Common myeloid progenitor, CD34-positive (primary cell): Measurements from ENCODE around the gene ZDHHC7.

Experiments
- CTCF ChIA-PET: fragments of 350-600 bp; sonication (Branson Sonifier 250); formaldehyde crosslinking; loops from one replicate; lab custom pipeline; 2021; ENCODE audit warnings: antibody characterized with exemption; lab: Charles Lee
- POLR2A ChIA-PET: fragments of 350-600 bp; sonication (Branson Sonifier 250); formaldehyde crosslinking; loops from one replicate; lab custom pipeline; 2021; ENCODE audit warnings: antibody characterized with exemption; lab: Charles Lee
- DNase-seq, 3 donors: peaks; one replicate each; pipeline versions ENCODE4 v3.0.0 to v3.0.0-alpha.2; 2013
- H3K27ac ChIP-seq, 2 experiments: 1 replicate in 1 of 2; 2 replicates in 1 of 2; pipeline ENCODE4 v1.7.0; 2013; ENCODE audit warnings: inconsistent platforms in 2 of 2, low read length in 2 of 2, mild to moderate bottlenecking in 2 of 2, low read depth in 1 of 2, moderate library complexity in 1 of 2; ENCODE audit not compliant: severe bottlenecking in 2 of 2, insufficient read depth in 1 of 2, poor library complexity in 1 of 2
- H3K27me3 ChIP-seq, 5 experiments: replicated peaks in 2 of 5; 1 replicate in 3 of 5; 2 replicates in 2 of 5; pipeline versions ENCODE4 v1.6.1 to v1.7.0; 2013; ENCODE audit warnings: low read length in 4 of 5, mild to moderate bottlenecking in 2 of 5, moderate library complexity in 2 of 5, inconsistent platforms in 1 of 5; ENCODE audit not compliant: insufficient read depth in 5 of 5, control insufficient read depth in 4 of 5
- H3K36me3 ChIP-seq, 4 experiments: 1 replicate in 2 of 4; 2 replicates in 2 of 4; pipeline versions ENCODE4 v1.6.1 to v1.7.0; 2013; ENCODE audit warnings: low read length in 3 of 4, control low read depth in 1 of 4, mild to moderate bottlenecking in 1 of 4; ENCODE audit not compliant: control insufficient read depth in 4 of 4, insufficient read depth in 4 of 4
- H3K4me1 ChIP-seq, 4 experiments: 1 replicate in 3 of 4; 2 replicates in 1 of 4; pipeline versions ENCODE4 v1.6.1 to v1.7.1; 2013; ENCODE audit warnings: low read length in 3 of 4, mild to moderate bottlenecking in 3 of 4, control low read depth in 1 of 4, inconsistent platforms in 1 of 4, moderate library complexity in 1 of 4; ENCODE audit not compliant: control insufficient read depth in 4 of 4, insufficient read depth in 4 of 4; ENCODE audit errors: control extremely low read depth in 1 of 4
- H3K4me3 ChIP-seq, 7 experiments: 1 replicate in 4 of 7; 2 replicates in 3 of 7; pipeline versions ENCODE4 v1.5.1 to v1.7.0; 2013; ENCODE audit warnings: mild to moderate bottlenecking in 7 of 7, low read length in 6 of 7, moderate library complexity in 6 of 7, inconsistent platforms in 2 of 7, low read depth in 2 of 7, control low read depth in 1 of 7; ENCODE audit not compliant: insufficient read depth in 4 of 7, control insufficient read depth in 1 of 7; ENCODE audit errors: extremely low read depth in 1 of 7
- H3K9me3 ChIP-seq, 5 experiments: 1 replicate in 4 of 5; 2 replicates in 1 of 5; pipeline versions ENCODE4 v1.6.1 to v1.7.1; 2013; ENCODE audit warnings: low read length in 4 of 5, mild to moderate bottlenecking in 2 of 5, inconsistent platforms in 1 of 5, low read depth in 1 of 5, moderate library complexity in 1 of 5; ENCODE audit not compliant: control insufficient read depth in 4 of 5, insufficient read depth in 2 of 5; ENCODE audit errors: control extremely low read depth in 1 of 5
- WGBS: methylation state at CpG from one replicate; pipeline ENCODE4 v1.1.5; 2013; ENCODE audit not compliant: insufficient coverage; 5-methylcytosine and 5-hydroxymethylcytosine counted together

Gene ZDHHC7

DNA sequence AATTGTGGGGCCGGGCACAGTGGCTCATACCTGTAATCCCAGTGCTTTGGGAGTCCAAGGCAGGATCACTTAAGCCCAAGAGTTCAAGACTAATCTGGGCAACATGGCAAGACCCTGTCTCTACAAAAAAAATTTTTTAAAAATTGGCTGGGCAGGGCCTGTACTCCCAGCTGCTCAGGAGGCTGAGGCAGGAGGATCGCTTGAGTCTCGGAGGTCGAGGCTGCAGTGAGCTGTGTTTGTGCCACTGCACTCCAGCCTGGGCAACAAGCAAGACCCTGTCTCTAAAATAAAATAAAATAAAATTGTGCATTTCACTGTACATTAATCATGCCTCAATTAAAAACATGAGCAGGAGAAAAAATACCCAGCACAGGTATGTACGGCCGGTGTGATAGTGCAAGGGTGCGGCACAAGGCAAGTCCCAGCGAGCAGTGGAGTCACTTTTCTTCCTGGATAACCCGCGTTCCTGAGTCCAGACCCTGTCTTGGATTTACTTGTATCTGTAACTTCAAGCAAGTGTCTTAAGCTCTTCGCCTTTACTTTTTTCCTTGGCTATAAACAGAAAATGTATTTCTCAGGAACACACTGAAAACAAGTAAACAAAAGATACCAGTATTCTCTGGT lies 11.4 kb downstream of the ZDHHC7 start:
- no peak for DNase-seq
- POLR2A ChIA-PET = no interaction called here
- Histone ChIP-seq H3K9me3 (no peaks in the 10 kb centered on the region), H3K27me3 (no peaks in the 10 kb centered on the region), H3K4me1 (peaks cover 0 to 23% (median 10%) of the 10 kb centered on the region in 4 experiments), H3K36me3 (peaks cover 0 to 24% (median 9%) of the 10 kb centered on the region in 4 experiments), H3K4me3 (no peak overlapping the region), H3K27ac (no peak overlapping the region)
- CTCF ChIA-PET = no interaction called here
- WGBS = 98% methylated on average over 11 of the region's 11 CpGs

DNA sequence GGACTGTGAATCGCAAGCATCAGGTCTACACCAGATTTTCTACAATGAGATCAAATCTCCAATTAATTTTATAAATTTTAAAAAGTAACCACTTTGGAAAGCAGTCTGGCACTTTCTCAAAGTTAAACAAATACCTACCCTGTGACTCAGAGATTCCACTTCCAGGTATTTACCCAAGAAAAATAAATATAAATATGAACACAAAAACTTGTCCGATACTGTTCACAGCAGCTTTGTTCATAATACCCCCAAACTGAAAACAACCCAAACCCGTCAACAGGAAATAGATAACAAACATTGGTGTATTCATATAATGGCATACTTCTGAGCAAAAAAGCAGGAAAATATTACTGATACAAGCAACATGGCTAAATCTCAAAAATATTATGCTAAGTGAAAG lies 12.1 kb downstream of the ZDHHC7 start:
- H3K27ac ChIP-seq = no peak overlapping the region
- CTCF ChIA-PET = interaction anchor here (0.6 to 1.2 kb wide), 5 partner anchors 9 to 68 kb away, joined by 3 to 5 read pairs (median 3); no protein-coding TSS in a partner anchor
- 100% methylated on average over 1 of the region's 3 CpGs for WGBS

GRCh38 chr16:84996365-84996764 lies 15.0 kb downstream of the ZDHHC7 start:
- no peak for DNase-seq
- CTCF ChIA-PET = interaction anchor here (0.6 to 1.7 kb wide), 5 partner anchors 25 to 95 kb away, joined by 3 to 5 read pairs (median 3); no protein-coding TSS in a partner anchor
- H3K27me3 ChIP-seq = no peaks in the 10 kb centered on the region
- H3K27ac ChIP-seq = no peak overlapping the region
- no peak overlapping the region for H3K4me3 ChIP-seq
- H3K9me3 ChIP-seq = no peaks in the 10 kb centered on the region
- peaks cover 0 to 4% (median 0%) of the 10 kb centered on the region in 4 experiments for H3K4me1 ChIP-seq
- POLR2A ChIA-PET = no interaction called here
- WGBS = 98% methylated on average over 10 of the region's 11 CpGs
- H3K36me3 ChIP-seq = peaks cover 6 to 42% (median 22%) of the 10 kb centered on the region in 4 experiments

More for the DNA sequence above, 12.1 kb downstream of the ZDHHC7 start:
- POLR2A ChIA-PET = no interaction called here
- Histone ChIP-seq H3K27me3 (no peaks in the 10 kb centered on the region), H3K9me3 (no peaks in the 10 kb centered on the region), H3K4me3 (no peak overlapping the region), H3K36me3 (peaks cover 3 to 31% (median 14%) of the 10 kb centered on the region in 4 experiments), H3K4me1 (peaks cover 0 to 17% (median 4%) of the 10 kb centered on the region in 4 experiments)
- no peak for DNase-seq

DNA sequence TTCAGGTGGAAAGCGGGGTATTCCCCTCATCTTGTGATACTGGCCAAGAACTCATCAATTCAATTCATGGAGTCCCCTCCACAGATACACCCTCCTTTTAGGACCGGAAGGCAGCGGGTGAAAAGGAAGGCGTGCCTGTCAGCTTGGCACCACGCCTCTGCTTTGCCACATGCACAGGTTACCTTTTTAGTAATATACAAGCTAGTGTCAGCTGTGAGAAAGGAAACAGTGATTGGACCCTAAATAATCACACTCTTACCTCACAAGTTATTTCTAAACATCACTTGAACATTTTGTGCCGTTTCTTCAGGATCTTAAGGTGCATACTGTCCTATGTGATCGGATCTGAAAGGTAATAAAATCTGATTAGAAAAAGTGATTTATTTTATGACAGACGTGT lies 15.7 kb downstream of the ZDHHC7 start:
- no peaks in the 10 kb centered on the region for H3K27me3 ChIP-seq
- WGBS = 100% methylated on average over 3 of the region's 8 CpGs
- POLR2A ChIA-PET = interaction anchor here (0.6 kb wide), 1 partner anchor 11 kb away, joined by 5 read pairs; no protein-coding TSS in a partner anchor
- DNase-seq = no peak
- peaks cover 0 to 3% (median 0%) of the 10 kb centered on the region in 4 experiments for H3K4me1 ChIP-seq
- H3K36me3 ChIP-seq = peaks cover 9 to 46% (median 24%) of the 10 kb centered on the region in 4 experiments
- no peak overlapping the region for H3K4me3 ChIP-seq
- CTCF ChIA-PET = interaction anchor here (0.9 to 1.7 kb wide), 6 partner anchors 10 to 95 kb away, joined by 3 to 5 read pairs (median 4); no protein-coding TSS in a partner anchor
- no peaks in the 10 kb centered on the region for H3K9me3 ChIP-seq
- H3K27ac ChIP-seq = no peak overlapping the region

- POLR2A ChIA-PET = no interaction called here
- Histone ChIP-seq H3K36me3 (peaks cover 15 to 57% (median 34%) of the 10 kb centered on the region in 4 experiments), H3K9me3 (no peaks in the 10 kb centered on the region), H3K4me1 (peaks cover 0 to 3% (median 0%) of the 10 kb centered on the region in 4 experiments), H3K27ac (no peak overlapping the region), H3K27me3 (no peaks in the 10 kb centered on the region), H3K4me3 (no peak overlapping the region)
- WGBS = 95% methylated on average over 8 of the region's 8 CpGs
- no peak for DNase-seq
- CTCF ChIA-PET = interaction anchor here (1.1 kb wide), 2 partner anchors 11 to 239 kb away, joined by 3 read pairs; no protein-coding TSS in a partner anchor
These were observed 17.4 kb downstream of the ZDHHC7 start for GRCh38 chr16:84993926-84994325.

DNA sequence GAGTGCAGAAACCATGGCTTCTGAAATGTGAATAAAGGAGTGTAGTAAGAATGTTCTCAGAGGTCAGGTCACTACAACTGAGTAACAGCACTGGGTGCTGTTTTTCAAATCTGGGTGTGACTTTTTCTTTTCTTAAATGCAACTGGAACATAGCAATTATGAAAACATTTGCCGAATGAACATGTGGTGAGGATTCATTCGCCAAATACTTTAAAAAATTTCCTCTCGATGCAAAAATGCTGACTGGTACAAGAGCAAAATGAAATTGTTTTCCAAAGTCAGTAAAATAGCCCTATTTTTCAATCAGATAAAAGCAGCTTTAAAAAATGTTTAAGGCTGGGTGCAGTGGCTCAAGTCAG lies 18.6 kb downstream of the ZDHHC7 start:
- no peaks in the 10 kb centered on the region for H3K9me3 ChIP-seq
- no CpG with 5 or more reads among the region's 3 CpGs for WGBS
- no peak for DNase-seq
- ChIA-PET POLR2A (no interaction called here), CTCF (interaction anchor here (1.0 to 1.4 kb wide), 2 partner anchors 9 to 21 kb away, joined by 3 to 6 read pairs; no protein-coding TSS in a partner anchor)
- H3K36me3 ChIP-seq = peaks cover 18 to 66% (median 42%) of the 10 kb centered on the region in 4 experiments
- no peak overlapping the region for H3K27ac ChIP-seq
- peaks cover 0 to 3% (median 0%) of the 10 kb centered on the region in 4 experiments for H3K4me1 ChIP-seq
- no peaks in the 10 kb centered on the region for H3K27me3 ChIP-seq
- no peak overlapping the region for H3K4me3 ChIP-seq

DNA sequence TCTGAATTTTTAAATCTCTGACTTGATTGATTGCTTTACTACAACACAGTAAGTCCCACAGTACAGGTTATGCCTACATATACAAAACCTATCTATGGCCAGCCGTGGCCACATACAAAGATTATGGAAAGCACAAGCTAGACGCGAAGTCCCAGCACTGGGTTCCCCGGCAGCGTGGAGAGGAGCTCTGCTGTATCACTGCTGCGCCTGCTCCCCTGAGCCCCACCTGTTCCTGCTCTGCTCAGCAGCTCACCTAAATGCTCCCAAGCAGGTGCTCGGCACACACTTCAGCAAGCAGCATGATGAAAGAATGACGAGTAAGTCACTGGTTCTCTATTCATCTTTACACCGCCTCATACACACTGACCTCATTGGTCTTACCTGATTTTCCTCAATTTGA lies 20.6 kb downstream of the ZDHHC7 start:
- no peak for DNase-seq
- no peaks in the 10 kb centered on the region for H3K9me3 ChIP-seq
- no peaks in the 10 kb centered on the region for H3K27me3 ChIP-seq
- peaks cover 18 to 81% (median 56%) of the 10 kb centered on the region in 4 experiments for H3K36me3 ChIP-seq
- CTCF ChIA-PET = interaction anchor here (1.0 to 2.9 kb wide), 6 partner anchors 8 to 237 kb away, joined by 3 to 9 read pairs (median 5); no protein-coding TSS in a partner anchor
- H3K4me3 ChIP-seq = no peak overlapping the region
- no peaks in the 10 kb centered on the region for H3K4me1 ChIP-seq
- H3K27ac ChIP-seq = no peak overlapping the region
- POLR2A ChIA-PET = no interaction called here
- 93% methylated on average over 9 of the region's 9 CpGs for WGBS
